CD4-positive, alpha-beta T cell treated with Interleukin-10 for 1 hour (primary cell): ENCODE data around the gene TGIF2.
A peak's percentile ranks its signal among the peaks of the same experiment; 100 is the strongest.
"Not testable (repeated sequence)": the region's sequence is repeated elsewhere in the genome, so short reads cannot be mapped to it uniquely, and the experiment has no call there.

ENCODE experiments used
- DNase-seq: peaks from one replicate; pipeline ENCODE4 v3.0.0-alpha.2; 2020

TGIF2 gene

GRCh38 chr20:36547186-36548005 is 26.0 kb upstream of the TGIF2 start:
- no peak for DNase-seq

DNA sequence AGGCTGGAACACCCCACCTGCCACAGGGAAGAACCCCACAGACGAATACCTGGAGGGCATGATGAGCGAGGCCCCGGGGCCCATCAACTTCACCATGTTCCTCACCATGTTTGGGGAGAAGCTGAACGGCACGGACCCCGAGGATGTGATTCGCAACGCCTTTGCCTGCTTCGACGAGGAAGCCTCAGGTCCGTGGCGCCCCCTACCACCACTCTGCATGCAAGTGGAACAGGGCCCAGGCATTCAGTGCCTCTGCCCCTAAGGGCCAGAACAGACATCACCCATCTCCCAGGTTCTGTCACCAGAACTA is 25.4 kb upstream of the TGIF2 start:
- no peak for DNase-seq

- DNase-seq: no peak
These were observed 24.4 kb upstream of the TGIF2 start for GRCh38 chr20:36548704-36549627.

GRCh38 chr20:36549628-36549941 is 23.8 kb upstream of the TGIF2 start:
- DNase-seq: no peak

- no peak for DNase-seq
These were observed 23.2 kb upstream of the TGIF2 start for GRCh38 chr20:36549942-36550789.

DNA sequence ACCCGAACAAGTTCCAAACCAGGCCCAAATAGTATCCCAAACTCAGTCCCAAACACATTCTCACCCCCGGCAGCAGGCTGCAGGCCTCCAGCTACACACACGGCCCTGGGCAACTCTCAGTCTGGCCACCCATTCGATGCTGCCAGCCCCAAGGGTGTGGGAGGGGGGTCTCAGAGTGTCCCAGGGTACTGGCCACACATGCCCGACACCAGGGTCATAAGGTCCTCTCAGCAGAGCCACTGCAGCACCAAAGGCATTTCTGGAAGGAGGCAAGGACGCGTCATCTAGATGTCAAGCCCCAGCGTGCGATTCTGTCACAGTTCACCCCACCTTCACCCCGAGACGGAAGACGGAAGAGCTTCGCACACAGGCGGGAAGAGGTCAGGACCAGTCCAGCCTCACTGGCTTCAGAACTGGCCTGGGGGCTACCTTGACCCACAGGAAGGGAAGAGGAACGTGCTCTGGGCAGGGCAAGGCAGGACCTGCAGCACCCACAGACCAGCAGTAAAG is 22.6 kb upstream of the TGIF2 start:
- DNase-seq: no peak

DNA sequence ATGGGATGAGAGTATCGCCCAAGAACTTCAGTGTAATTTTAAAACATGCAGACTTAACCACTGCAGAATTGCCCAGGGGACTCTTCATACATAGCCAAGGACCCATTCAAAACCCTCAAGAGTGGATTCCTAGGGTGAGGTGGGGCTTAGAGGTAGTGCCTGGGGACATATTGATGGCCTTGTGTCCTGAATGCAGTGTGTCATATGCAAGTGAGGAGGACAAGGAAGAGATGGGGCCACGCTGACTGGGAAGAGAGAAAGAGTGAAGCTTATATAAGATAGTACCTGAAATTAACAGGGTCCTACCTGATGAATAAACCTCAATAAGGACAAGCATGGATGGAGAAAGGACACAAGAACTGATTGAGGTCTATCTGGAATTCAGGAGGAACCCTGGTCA is 18.1 kb upstream of the TGIF2 start:
- DNase-seq: no peak

DNA sequence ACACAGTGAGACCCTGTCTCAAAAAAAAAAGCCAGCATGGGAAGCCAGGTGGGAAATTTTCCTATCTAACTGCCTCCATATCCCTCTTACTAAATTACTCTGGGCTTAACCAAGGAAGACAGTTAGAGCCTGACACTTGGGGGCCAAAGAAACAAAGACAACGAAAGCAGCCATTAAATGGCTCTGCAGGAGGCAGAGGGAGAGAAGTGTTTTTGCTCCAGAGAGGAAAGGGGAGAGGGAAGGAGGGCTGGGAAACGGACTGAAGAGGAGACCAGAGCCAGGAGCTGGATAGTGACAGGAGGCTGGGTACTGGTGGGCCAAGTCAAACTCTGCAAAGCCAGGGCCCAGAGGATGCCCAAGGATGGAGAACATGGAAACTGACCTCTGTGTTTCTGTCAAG is 10.7 kb upstream of the TGIF2 start:
- DNase-seq: no peak

DNA sequence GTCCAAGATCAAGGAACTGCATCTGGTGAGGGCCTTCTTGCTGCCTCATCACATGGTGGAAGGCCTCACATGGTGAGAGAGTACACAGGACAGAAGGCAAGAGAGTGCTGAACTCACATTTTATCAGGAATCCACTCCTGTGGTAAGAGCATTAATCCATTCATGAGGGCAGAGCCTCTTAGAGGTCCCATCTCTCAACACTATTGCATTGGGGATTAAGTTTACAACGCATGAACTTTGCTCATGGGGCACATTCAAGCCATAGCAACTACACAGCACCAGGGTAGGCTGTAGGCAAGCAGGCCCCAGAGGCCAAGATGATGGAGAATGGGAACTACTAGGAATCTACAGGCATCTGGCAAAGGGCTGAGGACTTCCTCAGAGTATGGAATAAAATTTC is 10.0 kb upstream of the TGIF2 start:
- no peak for DNase-seq

DNA sequence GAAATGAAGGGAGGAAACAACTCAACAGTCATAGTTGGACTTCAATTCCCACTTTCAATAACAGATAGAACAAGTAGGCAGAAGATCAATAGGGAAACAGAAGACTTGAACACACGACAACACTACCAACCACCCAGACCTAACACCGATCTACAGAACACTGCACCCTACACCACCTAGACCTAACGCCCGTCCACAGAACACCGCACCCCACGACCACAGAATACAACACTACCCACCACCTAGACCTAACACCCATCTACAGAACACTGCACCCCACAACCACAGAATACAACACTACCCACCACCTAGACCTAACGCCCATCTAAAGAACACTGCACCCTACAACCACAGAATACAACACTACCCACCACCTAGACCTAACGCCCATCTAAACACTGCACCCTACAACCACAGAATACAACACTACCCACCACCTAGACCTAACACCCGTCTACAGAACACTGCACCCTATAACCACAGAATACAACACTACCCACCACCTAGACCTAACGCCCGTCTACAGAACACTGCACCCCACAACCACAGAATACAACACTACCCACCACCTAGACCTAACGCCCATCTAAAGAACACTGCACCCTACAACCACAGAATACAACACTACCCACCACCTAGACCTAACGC is 9.2 kb upstream of the TGIF2 start:
- not testable (repeated sequence) for DNase-seq

DNA sequence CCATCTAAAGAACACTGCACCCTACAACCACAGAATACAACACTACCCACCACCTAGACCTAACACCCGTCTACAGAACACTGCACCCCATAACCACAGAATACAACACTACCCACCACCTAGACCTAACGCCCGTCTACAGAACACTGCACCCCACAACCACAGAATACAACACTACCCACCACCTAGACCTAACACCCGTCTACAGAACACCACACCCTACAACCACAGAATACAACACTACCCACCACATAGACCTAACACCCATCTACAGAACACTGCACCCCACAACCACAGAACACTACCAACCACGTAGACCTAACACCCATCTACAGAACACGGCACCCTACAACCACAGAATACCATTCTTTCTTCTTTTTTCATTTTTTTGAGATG is 8.7 kb upstream of the TGIF2 start:
- DNase-seq: peak; percentile 48

GRCh38 chr20:36565520-36565919 is 7.9 kb upstream of the TGIF2 start:
- no peak for DNase-seq

DNA sequence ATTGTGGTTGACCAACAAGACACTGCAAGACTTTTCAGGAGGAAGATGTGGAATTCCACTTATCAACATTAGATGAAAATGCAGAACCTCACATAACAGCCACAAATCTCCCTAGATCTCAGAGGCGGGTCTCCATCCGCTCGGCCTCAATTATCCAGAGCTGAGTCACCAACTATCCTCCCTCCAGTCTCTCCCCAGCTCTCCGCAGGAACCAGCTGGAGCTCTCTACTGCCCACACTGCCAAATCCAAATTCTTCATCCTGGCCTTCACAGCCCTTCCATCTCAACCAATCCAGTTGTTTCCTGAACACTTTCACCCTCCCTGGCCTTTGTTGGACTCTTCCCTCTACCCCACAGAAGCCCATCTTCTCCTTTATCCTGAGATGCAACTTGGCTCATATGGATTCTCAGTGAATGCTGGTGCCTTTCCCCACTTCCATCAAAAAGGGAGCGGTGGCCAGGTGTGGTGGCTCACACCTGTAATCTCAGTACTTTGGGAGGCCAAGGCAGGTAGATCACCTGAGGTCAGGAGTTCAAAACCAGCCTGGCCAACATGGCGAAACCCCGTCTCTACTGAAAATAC is 3.5 kb upstream of the TGIF2 start:
- DNase-seq: no peak

GRCh38 chr20:36571564-36572504 is 1.6 kb upstream of the TGIF2 start:
- no peak for DNase-seq

GRCh38 chr20:36572701-36573102 is 695 bp upstream of the TGIF2 start:
- peak; percentile 71 for DNase-seq

GRCh38 chr20:36573798-36574365 is 485 bp downstream of the TGIF2 start:
- peak; percentile 47 for DNase-seq

GRCh38 chr20:36574366-36575135 is 1.2 kb downstream of the TGIF2 start:
- DNase-seq: peak; percentile 59

DNA sequence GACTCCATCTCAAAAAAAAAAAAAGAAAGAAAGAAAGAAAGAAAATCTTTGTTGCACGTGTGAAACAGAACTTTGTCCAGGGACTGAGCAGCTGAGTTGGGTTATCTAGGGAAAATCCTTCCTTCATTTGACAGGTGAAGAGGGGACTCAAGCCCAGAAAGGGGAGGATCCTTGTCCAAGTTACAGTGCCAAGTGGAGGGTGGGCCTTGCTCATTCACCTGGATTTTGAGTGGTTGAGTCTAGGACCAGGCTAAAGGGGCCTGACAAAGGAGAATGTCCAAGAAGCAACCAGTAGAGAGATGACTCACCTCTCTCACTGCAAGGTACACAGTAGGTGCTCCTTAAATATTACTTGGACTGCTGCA is 2.7 kb downstream of the TGIF2 start:
- DNase-seq: no peak

- no peak for DNase-seq
These were observed 5.1 kb downstream of the TGIF2 start for GRCh38 chr20:36578356-36579041.
